GM20000 (cell line): ENCODE measurements around the gene KCNJ12.

Experiments used
- DNase-seq: peaks from one replicate; pipeline ENCODE4 v3.0.0; 2012; ENCODE audit warnings: low spot score
- CTCF ChIP-seq: IDR thresholded peaks from 2 replicates; pipeline ENCODE4 v1.5.1; 2012; ENCODE audit warnings: mild to moderate bottlenecking, control low read depth; ENCODE audit errors: extremely low read depth, missing control alignments

Gene KCNJ12

GRCh38 chr17:21358682-21359482 is 17.3 kb upstream of the KCNJ12 start:
- DNase-seq = no peak
- TF ChIP-seq CTCF = no peak

GRCh38 chr17:21359483-21359840 is 16.7 kb upstream of the KCNJ12 start:
- no peak for TF ChIP-seq CTCF
- DNase-seq = no peak

GRCh38 chr17:21360048-21360447 is 16.1 kb upstream of the KCNJ12 start:
- DNase-seq = no peak
- TF ChIP-seq CTCF = no peak

GRCh38 chr17:21361020-21361809 is 14.9 kb upstream of the KCNJ12 start:
- DNase-seq = no peak
- TF ChIP-seq CTCF = no peak

GRCh38 chr17:21362331-21362931 is 13.7 kb upstream of the KCNJ12 start:
- DNase-seq = no peak
- TF ChIP-seq CTCF = no peak

- DNase-seq = no peak
- TF ChIP-seq CTCF = no peak
Measured at GRCh38 chr17:21363776-21364642, 12.1 kb upstream of the KCNJ12 start.
